ENCODE measurements around the gene ASB3.

ASB3 gene

GRCh38 chr2:53631313-53632125 lies 155.2 kb downstream of the ASB3 start:
- Histone ChIP-seq H3K4me3 (ENCODE audit: low read length in 2 of 2) (no peak overlapping the region), H3K9ac (ENCODE audit: low read length in 2 of 2) (no peak overlapping the region), H3K4me1 (ENCODE audit: control insufficient read depth, insufficient read depth, low read length) (no peaks in the 10 kb centered on the region), H3K9me3 (ENCODE audit: control insufficient read depth in 2 of 2, low read length in 2 of 2) (no peaks in the 10 kb centered on the region), H3K36me3 (ENCODE audit: control insufficient read depth in 2 of 2, insufficient read depth in 2 of 2, low read length in 2 of 2) (no peaks in the 10 kb centered on the region), H3K27ac (ENCODE audit: low read length) (no peak overlapping the region), H3K27me3 (ENCODE audit: control insufficient read depth in 1 of 2, insufficient read depth in 2 of 2, low read length in 2 of 2) (no peaks in the 10 kb centered on the region)

GRCh38 chr2:53630026-53630606 lies 156.6 kb downstream of the ASB3 start:
- Histone ChIP-seq H3K4me1 (ENCODE audit: control insufficient read depth, insufficient read depth, low read length) (no peaks in the 10 kb centered on the region), H3K27ac (ENCODE audit: low read length) (no peak overlapping the region), H3K4me3 (ENCODE audit: low read length in 2 of 2) (no peak overlapping the region), H3K9ac (ENCODE audit: low read length in 2 of 2) (no peak overlapping the region), H3K9me3 (ENCODE audit: control insufficient read depth in 2 of 2, low read length in 2 of 2) (no peaks in the 10 kb centered on the region), H3K36me3 (ENCODE audit: control insufficient read depth in 2 of 2, insufficient read depth in 2 of 2, low read length in 2 of 2) (no peaks in the 10 kb centered on the region), H3K27me3 (ENCODE audit: control insufficient read depth in 1 of 2, insufficient read depth in 2 of 2, low read length in 2 of 2) (no peaks in the 10 kb centered on the region)

DNA sequence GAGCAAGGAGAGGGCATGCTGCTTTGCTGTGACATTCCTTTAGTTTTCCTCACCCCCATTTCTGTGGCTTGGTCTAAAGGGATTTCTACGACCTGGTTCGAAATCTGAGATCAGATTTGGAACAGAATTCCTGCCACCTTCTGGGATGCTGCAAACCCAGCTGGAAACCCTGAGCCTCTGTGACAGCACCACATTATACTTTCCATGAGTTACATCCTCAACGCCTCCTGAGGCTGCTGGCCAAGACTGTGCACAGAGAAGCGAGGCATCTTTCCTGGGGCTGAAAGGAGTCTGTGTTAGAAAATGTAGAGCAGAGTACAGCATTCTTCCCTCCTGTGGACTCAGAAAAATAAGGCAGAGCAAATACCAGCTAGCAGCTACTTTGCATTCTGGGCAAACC lies 157.3 kb downstream of the ASB3 start:
- Histone ChIP-seq H3K27ac (ENCODE audit: low read length) (no peak overlapping the region), H3K9me3 (ENCODE audit: control insufficient read depth in 2 of 2, low read length in 2 of 2) (no peaks in the 10 kb centered on the region), H3K4me1 (ENCODE audit: control insufficient read depth, insufficient read depth, low read length) (no peaks in the 10 kb centered on the region), H3K9ac (ENCODE audit: low read length in 2 of 2) (no peak overlapping the region), H3K36me3 (ENCODE audit: control insufficient read depth in 2 of 2, insufficient read depth in 2 of 2, low read length in 2 of 2) (no peaks in the 10 kb centered on the region), H3K4me3 (ENCODE audit: low read length in 2 of 2) (no peak overlapping the region), H3K27me3 (ENCODE audit: control insufficient read depth in 1 of 2, insufficient read depth in 2 of 2, low read length in 2 of 2) (no peaks in the 10 kb centered on the region)

GRCh38 chr2:53629001-53629400 lies 157.8 kb downstream of the ASB3 start:
- Histone ChIP-seq H3K27ac (ENCODE audit: low read length) (no peak overlapping the region), H3K4me3 (ENCODE audit: low read length in 2 of 2) (no peak overlapping the region), H3K36me3 (ENCODE audit: control insufficient read depth in 2 of 2, insufficient read depth in 2 of 2, low read length in 2 of 2) (no peaks in the 10 kb centered on the region), H3K27me3 (ENCODE audit: control insufficient read depth in 1 of 2, insufficient read depth in 2 of 2, low read length in 2 of 2) (no peaks in the 10 kb centered on the region), H3K9me3 (ENCODE audit: control insufficient read depth in 2 of 2, low read length in 2 of 2) (no peaks in the 10 kb centered on the region), H3K9ac (ENCODE audit: low read length in 2 of 2) (no peak overlapping the region), H3K4me1 (ENCODE audit: control insufficient read depth, insufficient read depth, low read length) (no peaks in the 10 kb centered on the region)

GRCh38 chr2:53622141-53622540 lies 164.6 kb downstream of the ASB3 start:
- no peak overlapping the region for H3K9ac ChIP-seq (ENCODE audit: low read length in 2 of 2)
- no peaks in the 10 kb centered on the region for H3K9me3 ChIP-seq (ENCODE audit: control insufficient read depth in 2 of 2, low read length in 2 of 2)
- H3K4me3 ChIP-seq (ENCODE audit: low read length in 2 of 2), result no peak overlapping the region
- H3K36me3 ChIP-seq (ENCODE audit: control insufficient read depth in 2 of 2, insufficient read depth in 2 of 2, low read length in 2 of 2), result no peaks in the 10 kb centered on the region
- no peaks in the 10 kb centered on the region for H3K27me3 ChIP-seq (ENCODE audit: control insufficient read depth in 1 of 2, insufficient read depth in 2 of 2, low read length in 2 of 2)
- H3K4me1 ChIP-seq (ENCODE audit: control insufficient read depth, insufficient read depth, low read length), result no peaks in the 10 kb centered on the region
- H3K27ac ChIP-seq (ENCODE audit: low read length), result no peak overlapping the region

DNA sequence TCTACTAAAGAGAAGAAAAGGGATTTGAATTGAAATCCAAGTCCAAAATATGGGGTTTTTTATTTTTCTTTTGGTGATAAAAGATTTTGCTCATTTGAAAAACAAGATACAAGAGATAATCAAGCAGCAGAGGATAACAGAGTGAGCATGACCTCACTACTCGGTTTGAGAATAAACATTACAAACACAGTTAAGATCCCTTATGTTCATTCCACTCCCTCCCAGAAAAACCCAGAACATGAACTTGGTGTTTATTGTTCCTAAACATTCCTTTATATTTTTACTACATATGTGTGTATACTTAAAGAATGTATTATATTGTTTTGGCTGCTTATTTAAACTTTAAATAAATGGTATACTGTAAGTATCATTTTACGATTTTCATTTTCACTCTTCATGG lies 165.8 kb downstream of the ASB3 start:
- no peak overlapping the region for H3K9ac ChIP-seq (ENCODE audit: low read length in 2 of 2)
- H3K4me3 ChIP-seq (ENCODE audit: low read length in 2 of 2), result no peak overlapping the region
- H3K4me1 ChIP-seq (ENCODE audit: control insufficient read depth, insufficient read depth, low read length), result no peaks in the 10 kb centered on the region
- H3K27me3 ChIP-seq (ENCODE audit: control insufficient read depth in 1 of 2, insufficient read depth in 2 of 2, low read length in 2 of 2), result no peaks in the 10 kb centered on the region
- H3K36me3 ChIP-seq (ENCODE audit: control insufficient read depth in 2 of 2, insufficient read depth in 2 of 2, low read length in 2 of 2), result no peaks in the 10 kb centered on the region
- H3K27ac ChIP-seq (ENCODE audit: low read length), result no peak overlapping the region
- H3K9me3 ChIP-seq (ENCODE audit: control insufficient read depth in 2 of 2, low read length in 2 of 2), result no peaks in the 10 kb centered on the region
